RWPE2 (cell line): ENCODE results near the gene INHBE.

Source experiments
- ATAC-seq: fragments of 200-7000 bp; cut with Tn5 transposase; 3 replicates; pipeline ENCODE4 v1.9.1; 2021; ENCODE audit warnings: low read depth
- DNase-seq: peaks from one replicate; pipeline ENCODE4 v3.0.0-alpha.2; 2020; ENCODE audit warnings: low spot score
- H3K27ac ChIP-seq: fragments of 450-650 bp; 2 replicates; pipeline ENCODE4 v1.5.1; 2017; ENCODE audit warnings: mild to moderate bottlenecking; ENCODE audit not compliant: poor library complexity, severe bottlenecking
- H3K27me3 ChIP-seq: fragments of 250-450 bp; sonication (Bioruptor Pico); 2 replicates; pipeline ENCODE4 v1.5.1; 2021; ENCODE audit warnings: mild to moderate bottlenecking, moderate library complexity; ENCODE audit not compliant: insufficient read depth, poor library complexity, severe bottlenecking
- H3K36me3 ChIP-seq: fragments of 250-450 bp; sonication (Bioruptor Pico); 2 replicates; pipeline ENCODE4 v1.5.1; 2020; ENCODE audit warnings: low read depth, mild to moderate bottlenecking, moderate library complexity
- H3K4me1 ChIP-seq: fragments of 250-450 bp; sonication (Bioruptor Pico); 2 replicates; pipeline ENCODE4 v1.5.1; 2021; ENCODE audit warnings: mild to moderate bottlenecking, moderate library complexity; ENCODE audit not compliant: insufficient read depth, poor library complexity, severe bottlenecking
- H3K4me3 ChIP-seq: fragments of 250-450 bp; sonication (Bioruptor Pico); 2 replicates; pipeline ENCODE4 v1.5.1; 2021; ENCODE audit warnings: mild to moderate bottlenecking, moderate library complexity; ENCODE audit not compliant: severe bottlenecking
- H3K9me3 ChIP-seq: fragments of 250-450 bp; sonication (Bioruptor Pico); 2 replicates; pipeline ENCODE4 v1.5.1; 2021; ENCODE audit warnings: mild to moderate bottlenecking, moderate library complexity; ENCODE audit not compliant: severe bottlenecking
- TF ChIP-seq, protein P1 (sequence below): fragments of 450-650 bp; IDR thresholded peaks from one replicate; pipeline ENCODE4 v1.5.1; 2017; ENCODE audit warnings: mild to moderate bottlenecking, moderate library complexity; ENCODE audit not compliant: poor library complexity, severe bottlenecking

INHBE gene

GRCh38 chr12:57479376-57480115, 24.4 kb downstream of the INHBE start, which contains the start of gene ARHGAP9:
TSS of gene ARHGAP9 (minus strand) at chr12:57479866. CDS start at chr12:57479406, 460 bp downstream.
- DNase-seq (no peak), ATAC-seq (no peak)
- Histone ChIP-seq H3K36me3 (no peaks in the 10 kb centered on the region), H3K4me1 (no peaks in the 10 kb centered on the region), H3K4me3 (no peak within 1 kb of the TSS), H3K27me3 (peaks cover 23% of the 10 kb centered on the region), H3K9me3 (no peaks in the 10 kb centered on the region), H3K27ac (no peak within 1 kb of the TSS)
- TF ChIP-seq, protein P1, sequence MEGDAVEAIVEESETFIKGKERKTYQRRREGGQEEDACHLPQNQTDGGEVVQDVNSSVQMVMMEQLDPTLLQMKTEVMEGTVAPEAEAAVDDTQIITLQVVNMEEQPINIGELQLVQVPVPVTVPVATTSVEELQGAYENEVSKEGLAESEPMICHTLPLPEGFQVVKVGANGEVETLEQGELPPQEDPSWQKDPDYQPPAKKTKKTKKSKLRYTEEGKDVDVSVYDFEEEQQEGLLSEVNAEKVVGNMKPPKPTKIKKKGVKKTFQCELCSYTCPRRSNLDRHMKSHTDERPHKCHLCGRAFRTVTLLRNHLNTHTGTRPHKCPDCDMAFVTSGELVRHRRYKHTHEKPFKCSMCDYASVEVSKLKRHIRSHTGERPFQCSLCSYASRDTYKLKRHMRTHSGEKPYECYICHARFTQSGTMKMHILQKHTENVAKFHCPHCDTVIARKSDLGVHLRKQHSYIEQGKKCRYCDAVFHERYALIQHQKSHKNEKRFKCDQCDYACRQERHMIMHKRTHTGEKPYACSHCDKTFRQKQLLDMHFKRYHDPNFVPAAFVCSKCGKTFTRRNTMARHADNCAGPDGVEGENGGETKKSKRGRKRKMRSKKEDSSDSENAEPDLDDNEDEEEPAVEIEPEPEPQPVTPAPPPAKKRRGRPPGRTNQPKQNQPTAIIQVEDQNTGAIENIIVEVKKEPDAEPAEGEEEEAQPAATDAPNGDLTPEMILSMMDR: no peak

DNA sequence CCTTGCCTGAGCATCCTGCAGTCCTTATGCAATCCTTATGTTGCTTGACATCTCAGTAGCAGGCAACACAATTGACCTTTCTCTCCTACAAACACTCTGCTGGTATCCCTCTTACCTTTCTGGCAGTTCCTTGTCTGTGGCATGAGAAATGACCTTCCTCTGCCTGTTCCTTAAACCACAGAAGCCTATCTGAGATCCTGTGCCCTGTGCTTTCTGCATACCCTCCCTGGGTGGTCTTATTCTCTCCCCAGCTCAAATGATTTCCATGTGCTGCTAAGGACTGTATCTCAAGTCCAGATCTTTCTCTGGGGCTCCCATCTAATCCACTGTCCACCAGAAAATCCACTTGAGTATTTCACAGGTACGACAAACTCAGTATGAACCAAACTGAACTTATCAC, 26.6 kb downstream of the INHBE start:
- H3K36me3 ChIP-seq: no peaks in the 10 kb centered on the region
- no peak overlapping the region for H3K4me3 ChIP-seq
- H3K27ac ChIP-seq: no peak overlapping the region
- H3K9me3 ChIP-seq: no peaks in the 10 kb centered on the region
- H3K27me3 ChIP-seq: peaks cover 2% of the 10 kb centered on the region
- no peak for ATAC-seq
- no peak for DNase-seq
- TF ChIP-seq, protein P1: no peak
- H3K4me1 ChIP-seq: no peaks in the 10 kb centered on the region

- TF ChIP-seq, protein P1: no peak
- ATAC-seq: no peak
- Histone ChIP-seq H3K36me3 (peaks cover 3% of the 10 kb centered on the region; the same call in 1 of the 2 replicates), H3K9me3 (no peaks in the 10 kb centered on the region), H3K4me1 (no peaks in the 10 kb centered on the region), H3K4me3 (no peak overlapping the region), H3K27ac (no peak overlapping the region), H3K27me3 (no peaks in the 10 kb centered on the region)
- no peak for DNase-seq
These were observed 28.4 kb downstream of the INHBE start for GRCh38 chr12:57483466-57483865.

DNA sequence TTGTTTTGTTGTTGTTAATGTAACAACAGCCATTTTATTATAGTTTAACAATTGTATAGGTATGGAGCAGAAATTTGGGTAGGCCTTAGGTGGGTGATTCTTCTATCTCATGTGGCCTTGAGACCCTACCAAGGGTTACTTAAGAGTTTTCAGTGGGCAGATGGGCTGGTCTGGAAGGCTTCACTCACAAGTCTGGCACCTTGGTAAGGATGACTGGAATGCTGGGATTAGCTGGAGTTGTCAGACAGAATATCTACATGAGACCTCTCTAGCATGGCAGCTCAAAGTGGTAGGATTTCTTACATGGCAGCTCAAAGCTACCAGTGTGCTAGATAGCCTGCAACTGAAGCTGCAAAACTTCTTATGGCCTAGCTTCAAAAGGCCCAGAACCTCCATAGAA, 30.6 kb downstream of the INHBE start:
- no peak overlapping the region for H3K27ac ChIP-seq
- DNase-seq: no peak
- H3K4me1 ChIP-seq: peaks cover 5% of the 10 kb centered on the region
- H3K4me3 ChIP-seq: no peak overlapping the region
- ATAC-seq: no peak
- peaks cover 24% of the 10 kb centered on the region for H3K36me3 ChIP-seq
- TF ChIP-seq, protein P1: no peak
- no peaks in the 10 kb centered on the region for H3K9me3 ChIP-seq
- H3K27me3 ChIP-seq: no peaks in the 10 kb centered on the region

- no peak for DNase-seq
- Histone ChIP-seq H3K27me3 (no peaks in the 10 kb centered on the region), H3K36me3 (peaks cover 38% of the 10 kb centered on the region), H3K4me1 (peaks cover 5% of the 10 kb centered on the region), H3K27ac (no peak overlapping the region), H3K9me3 (no peaks in the 10 kb centered on the region), H3K4me3 (peak overlapping the region; percentile 87)
- ATAC-seq: no peak
- TF ChIP-seq, protein P1: no peak
These were observed 32.0 kb downstream of the INHBE start for GRCh38 chr12:57487055-57487596.
